Renal cortex interstitium (tissue), 11 donors: Measurements from ENCODE around the gene NME7. TPM values are rescaled to one million over a fixed set of nuclear protein-coding genes. Genes with fewer than 3 reads are reported as not detected.
A peak's percentile ranks its signal among the peaks of the same experiment; 100 is the strongest.
"Not testable (repeated sequence)": the region's sequence is repeated elsewhere in the genome, so short reads cannot be mapped to it uniquely, and the experiment has no call there.

Source experiments
- DNase-seq, 11 donors: peaks; one replicate each; pipeline ENCODE4 v3.0.0-alpha.2; 2013; ENCODE audit warnings: low read depth in 9 of 11, low spot score in 4 of 11; ENCODE audit errors: extremely low read depth in 1 of 11
- polyA plus RNA-seq, 3 donors: library from polyadenylated mRNA; unstranded; fragments of 120-200 nt; gene quantifications; one replicate each; pipeline ENCODE4 v1.2.1, GENCODE V29; 2013; ENCODE audit not compliant: insufficient read length in 3 of 3

Gene NME7
- polyA plus RNA-seq, 3 donors, result 97.5 to 124 (median 115) TPM

GRCh38 chr1:169148472-169149252 lies 218.9 kb downstream of the NME7 start:
- peak in 8 of 11 donors; percentile 7 to 80 (median 28) for DNase-seq

DNA sequence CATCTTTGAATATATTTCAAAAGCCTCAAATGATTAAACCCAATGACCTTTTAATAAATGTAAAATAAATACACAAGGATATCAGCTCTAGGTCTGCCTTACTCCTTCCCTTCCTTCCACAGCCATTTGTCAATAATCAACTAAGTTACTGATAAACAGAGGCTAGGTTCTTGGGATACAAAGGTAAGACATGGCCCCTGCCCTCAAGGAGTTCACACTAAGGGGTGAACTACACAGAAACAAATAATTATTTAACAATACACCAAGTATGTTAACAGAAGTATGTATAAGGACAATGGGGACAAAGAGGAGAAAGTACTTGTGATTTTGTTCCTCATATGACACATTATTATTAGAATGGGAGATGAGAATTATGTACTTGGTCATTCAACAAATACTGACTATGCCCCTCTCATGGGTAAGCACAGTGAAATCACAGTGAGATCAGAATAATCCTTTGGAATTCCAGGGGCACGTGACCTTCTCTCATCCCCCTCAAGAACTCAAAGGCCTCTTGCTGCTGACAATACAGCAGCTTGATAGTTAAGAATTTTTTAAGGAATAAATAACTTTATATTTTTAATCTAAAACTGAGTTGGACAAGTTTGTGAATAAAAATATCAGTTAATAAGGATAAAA lies 220.9 kb downstream of the NME7 start:
- peak in 1 of 11 donors; percentile 39 for DNase-seq

- no peak for DNase-seq
These were observed 222.5 kb downstream of the NME7 start for GRCh38 chr1:169144941-169145626.

DNA sequence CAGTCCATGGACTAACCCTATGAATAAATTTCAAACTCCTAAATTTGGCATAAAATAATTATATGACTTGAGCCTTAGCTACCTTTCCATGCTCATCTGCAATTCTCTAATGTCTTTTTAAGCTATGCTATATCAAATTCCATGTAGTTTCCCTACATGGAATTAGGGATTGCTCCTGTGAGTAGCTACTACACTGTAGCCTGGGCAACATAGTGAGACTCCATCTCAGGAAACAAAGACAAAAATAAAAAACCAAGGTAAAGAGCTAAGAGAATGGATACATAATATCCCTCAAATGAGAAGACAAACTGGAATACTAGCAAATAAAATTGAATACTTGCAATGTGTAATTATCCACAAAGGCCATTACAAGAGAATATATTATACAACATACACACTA lies 223.6 kb downstream of the NME7 start:
- no peak for DNase-seq

GRCh38 chr1:169143346-169143745 lies 224.3 kb downstream of the NME7 start:
- DNase-seq, result no peak

- no peak for DNase-seq
These were observed 225.5 kb downstream of the NME7 start for GRCh38 chr1:169142129-169142528.

GRCh38 chr1:169141356-169141755 lies 226.2 kb downstream of the NME7 start:
- DNase-seq, result no peak

- DNase-seq, result no peak
These were observed 228.5 kb downstream of the NME7 start for GRCh38 chr1:169138866-169139670.

DNA sequence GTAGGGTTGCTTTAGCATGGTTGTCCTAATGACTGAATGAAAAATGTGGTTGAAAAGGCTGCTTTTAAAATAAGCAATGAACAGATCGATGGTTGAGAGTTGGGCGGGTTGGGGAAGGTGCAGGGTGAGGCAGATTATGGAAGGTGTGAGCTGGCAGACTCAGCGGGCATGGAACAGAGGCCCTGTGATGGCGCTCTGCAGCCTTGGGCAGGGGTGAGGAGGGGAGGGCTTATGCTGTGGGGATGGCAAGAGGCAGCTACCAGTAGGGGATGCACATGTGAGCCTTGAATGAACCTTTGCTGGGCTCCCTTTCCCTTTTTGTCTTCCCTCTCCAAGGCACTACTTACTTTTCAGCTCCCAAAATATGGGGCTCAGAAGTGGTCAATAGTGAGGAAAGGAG lies 230.2 kb downstream of the NME7 start:
- DNase-seq, result no peak

GRCh38 chr1:169133801-169134502 lies 233.6 kb downstream of the NME7 start:
- DNase-seq, result no peak

DNA sequence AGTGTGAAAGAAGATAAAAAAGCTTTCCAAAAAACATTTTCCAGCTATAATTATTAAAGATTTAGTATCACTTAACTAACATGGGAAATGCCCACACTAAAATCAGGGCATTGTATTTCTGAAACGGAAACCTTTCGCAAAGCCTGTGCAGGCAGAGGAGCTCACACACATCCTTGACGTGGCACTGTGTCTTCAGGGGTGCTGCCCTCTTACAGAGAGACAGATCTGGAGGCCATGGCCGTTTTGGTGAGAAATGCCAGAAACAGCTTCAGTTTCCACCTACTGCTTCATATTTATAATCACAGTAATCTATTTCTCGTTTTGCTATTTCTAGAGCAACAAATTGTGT lies 234.4 kb downstream of the NME7 start:
- DNase-seq, result no peak

- no peak for DNase-seq
These were observed 234.9 kb downstream of the NME7 start for GRCh38 chr1:169132512-169133227.

DNA sequence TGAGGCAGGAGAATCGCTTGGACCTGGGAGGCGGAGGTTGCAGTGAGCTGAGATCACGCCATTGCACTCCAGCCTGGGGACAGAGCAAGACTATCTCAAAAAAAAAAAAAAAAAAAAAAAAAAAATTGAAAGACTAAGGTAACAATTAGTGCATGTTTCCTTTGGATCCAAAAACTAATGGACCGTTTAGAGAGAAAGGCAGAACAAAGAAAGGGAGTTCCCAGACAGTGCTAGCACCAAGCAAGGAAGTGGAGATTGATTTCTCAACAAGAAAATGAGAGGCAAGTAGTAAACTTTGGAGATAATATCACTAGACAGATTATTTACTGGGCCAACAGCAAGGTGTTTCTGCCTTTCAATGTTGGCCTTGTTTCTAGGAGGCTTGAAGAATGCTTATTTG lies 236.9 kb downstream of the NME7 start:
- DNase-seq, result no peak

- DNase-seq, result no peak
These were observed 238.3 kb downstream of the NME7 start for GRCh38 chr1:169129109-169129784.

DNA sequence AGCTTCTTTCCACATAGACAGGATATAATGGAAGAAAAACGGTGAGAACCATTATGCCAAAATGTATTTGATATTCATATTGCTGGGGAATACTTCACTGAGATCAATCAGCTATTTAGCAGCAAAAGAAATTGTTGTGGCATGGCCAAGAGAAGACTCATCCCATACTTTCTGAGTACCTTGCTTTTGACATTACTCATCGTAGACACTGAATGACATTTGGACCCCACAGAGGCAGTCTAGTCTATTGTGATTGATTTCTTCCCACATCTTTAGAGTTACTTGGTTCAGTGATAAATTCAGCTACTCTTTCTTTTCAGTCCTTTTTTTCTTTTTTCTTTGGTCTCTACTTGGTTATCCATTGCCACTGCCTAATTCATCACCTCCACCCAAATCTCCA lies 239.0 kb downstream of the NME7 start:
- no peak for DNase-seq

GRCh38 chr1:169127305-169127704 lies 240.3 kb downstream of the NME7 start:
- no peak for DNase-seq

DNA sequence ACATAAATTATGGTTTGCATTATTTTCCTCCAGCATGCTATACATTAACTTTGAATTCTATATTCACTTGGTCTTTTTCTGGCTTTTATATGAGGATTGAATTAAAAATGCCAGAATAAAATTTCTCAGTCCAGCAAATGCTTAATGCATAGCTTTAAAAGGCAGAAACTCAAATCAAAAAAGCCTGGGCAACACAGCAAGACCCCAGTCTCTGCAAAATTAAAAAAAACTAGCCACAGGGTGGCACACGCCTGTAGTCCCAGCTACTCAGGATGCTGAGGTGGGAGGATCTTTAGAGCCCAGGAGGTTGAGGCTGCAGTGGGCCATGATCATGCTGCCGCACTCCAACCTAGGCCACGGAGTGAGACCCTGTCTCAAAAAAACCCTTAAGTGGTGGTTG lies 241.3 kb downstream of the NME7 start:
- DNase-seq, result no peak

- not testable (repeated sequence) for DNase-seq
These were observed 242.0 kb downstream of the NME7 start for GRCh38 chr1:169125597-169125996.
